Measurements from ENCODE around the gene STAT5A.
"Not testable (repeated sequence)": the region's sequence is repeated elsewhere in the genome, so short reads cannot be mapped to it uniquely, and the experiment has no call there.

STAT5A gene

GRCh38 chr17:42282478-42283080 is 5.7 kb upstream of the STAT5A start:
- no peak for DNase-seq
- in situ Hi-C loops (cut with MboI; ENCODE audit: low pct_unique_long_range_greater_than_20kb, low sequenced_read_pairs) = no loop called here

- in situ Hi-C loops (cut with MboI; ENCODE audit: low pct_unique_long_range_greater_than_20kb, low sequenced_read_pairs) = no loop called here
- no peak for DNase-seq
Measured at GRCh38 chr17:42283241-42284023, 4.9 kb upstream of the STAT5A start.

GRCh38 chr17:42284024-42284369 is 4.3 kb upstream of the STAT5A start:
- in situ Hi-C loops (cut with MboI; ENCODE audit: low pct_unique_long_range_greater_than_20kb, low sequenced_read_pairs) = no loop called here
- DNase-seq = no peak

DNA sequence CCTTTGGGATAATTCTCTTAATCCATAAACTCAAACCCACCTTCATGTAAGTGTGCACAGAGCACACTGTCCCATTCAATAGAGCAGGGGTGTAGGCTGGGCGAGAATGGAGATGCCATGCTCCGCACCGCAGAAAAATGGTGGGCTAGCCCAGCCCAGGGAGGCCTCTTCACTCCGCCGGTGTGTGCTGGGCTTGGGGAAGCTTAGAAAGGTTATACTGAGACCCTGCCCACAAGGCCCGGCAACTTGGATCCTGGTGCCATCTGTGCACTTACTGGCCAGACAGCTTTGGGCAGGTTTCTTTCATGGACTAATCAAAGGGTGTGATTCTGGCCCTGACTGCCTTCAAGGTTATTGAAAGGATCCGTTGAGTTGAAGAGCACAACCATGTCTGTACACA is 3.7 kb upstream of the STAT5A start:
- in situ Hi-C loops (cut with MboI; ENCODE audit: low pct_unique_long_range_greater_than_20kb, low sequenced_read_pairs) = no loop called here
- DNase-seq = no peak

GRCh38 chr17:42285346-42286050 is 2.8 kb upstream of the STAT5A start:
- in situ Hi-C loops (cut with MboI; ENCODE audit: low pct_unique_long_range_greater_than_20kb, low sequenced_read_pairs) = no loop called here
- DNase-seq = no peak

- in situ Hi-C loops (cut with MboI; ENCODE audit: low pct_unique_long_range_greater_than_20kb, low sequenced_read_pairs) = no loop called here
- no peak for DNase-seq
Measured at GRCh38 chr17:42286411-42287221, 1.7 kb upstream of the STAT5A start.

GRCh38 chr17:42287305-42287976 is 857 bp upstream of the STAT5A start:
- peak; percentile 54 for DNase-seq
- in situ Hi-C loops (cut with MboI; ENCODE audit: low pct_unique_long_range_greater_than_20kb, low sequenced_read_pairs) = no loop called here

DNA sequence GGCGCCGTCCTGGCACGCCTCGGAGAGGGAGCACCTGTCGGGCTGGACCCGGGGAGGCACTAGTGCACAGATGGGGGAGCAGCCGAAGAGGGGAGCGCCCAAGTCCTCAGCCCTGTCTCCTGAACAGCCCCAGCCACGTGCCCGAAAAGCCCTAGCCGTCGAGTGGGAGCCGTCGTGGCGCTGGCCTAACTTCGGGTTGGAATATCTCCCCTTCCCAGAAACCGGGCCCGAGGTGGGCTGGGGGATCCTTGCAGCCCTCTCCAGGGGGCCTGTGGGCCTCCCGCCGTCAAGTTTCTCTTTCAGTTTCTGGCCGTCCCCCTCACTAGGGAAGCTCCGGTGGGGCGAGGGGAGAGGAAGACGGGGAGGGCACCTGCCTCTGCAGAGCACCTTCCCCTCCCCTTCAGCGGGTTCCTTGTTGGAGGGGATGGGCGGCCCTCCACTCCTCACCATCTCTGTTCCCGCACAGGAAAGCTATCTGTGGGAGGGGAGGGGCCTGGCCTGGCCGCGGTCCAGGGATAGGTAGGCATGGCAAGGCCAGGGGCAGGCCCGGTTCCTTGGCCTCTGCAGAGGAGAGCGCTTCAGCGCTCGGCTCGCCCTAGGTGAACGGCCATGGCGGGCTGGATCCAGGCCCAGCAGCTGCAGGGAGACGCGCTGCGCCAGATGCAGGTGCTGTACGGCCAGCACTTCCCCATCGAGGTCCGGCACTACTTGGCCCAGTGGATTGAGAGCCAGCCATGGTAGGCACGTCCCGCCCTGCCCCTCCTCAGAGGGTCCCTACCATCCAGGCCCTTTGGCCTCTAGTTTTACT is 709 bp downstream of the STAT5A start:
- DNase-seq = peak; percentile 70
- in situ Hi-C loops (cut with MboI; ENCODE audit: low pct_unique_long_range_greater_than_20kb, low sequenced_read_pairs) = no loop called here

DNA sequence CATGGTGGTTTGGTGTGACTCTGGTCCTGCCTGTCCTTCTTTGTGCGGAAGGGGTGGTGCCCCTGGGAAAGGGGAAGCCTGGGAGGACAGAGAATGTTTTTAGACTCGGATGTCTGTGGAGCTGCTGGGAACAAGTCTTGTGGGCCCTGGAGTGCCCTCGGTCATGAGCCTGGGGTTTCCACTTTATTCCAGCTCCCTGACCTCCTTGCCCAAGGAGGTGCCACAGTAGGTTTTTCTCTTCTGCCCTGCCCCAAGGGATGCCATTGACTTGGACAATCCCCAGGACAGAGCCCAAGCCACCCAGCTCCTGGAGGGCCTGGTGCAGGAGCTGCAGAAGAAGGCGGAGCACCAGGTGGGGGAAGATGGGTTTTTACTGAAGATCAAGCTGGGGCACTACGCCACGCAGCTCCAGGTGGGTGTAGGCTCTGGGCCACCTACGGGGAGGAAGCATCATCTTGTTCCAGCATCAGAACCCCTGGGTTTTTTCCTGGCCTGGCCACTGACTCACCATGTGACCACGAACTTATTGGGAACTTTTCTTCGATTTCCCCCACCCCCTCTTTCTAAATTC is 1.4 kb downstream of the STAT5A start:
- in situ Hi-C loops (cut with MboI; ENCODE audit: low pct_unique_long_range_greater_than_20kb, low sequenced_read_pairs) = no loop called here
- DNase-seq = peak; percentile 78

DNA sequence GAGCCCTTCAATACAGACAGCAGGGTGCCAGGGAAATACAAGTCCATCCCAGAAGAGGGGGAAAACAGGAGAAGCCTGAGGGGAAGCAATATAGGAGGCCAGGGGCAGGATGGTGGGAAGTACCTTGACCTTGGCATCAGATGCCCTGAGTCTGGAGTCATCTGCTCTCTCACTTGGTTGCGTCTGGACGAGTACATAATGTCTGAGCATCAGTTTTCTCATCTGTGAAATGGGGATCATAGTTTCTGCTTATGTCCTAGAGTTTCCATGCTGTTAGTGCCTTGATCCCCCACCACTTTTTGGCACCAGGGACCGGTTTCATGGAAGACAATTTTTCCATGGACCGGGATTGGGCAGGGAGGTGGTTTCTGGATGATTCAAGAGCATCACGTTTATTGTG is 2.3 kb downstream of the STAT5A start:
- no peak for DNase-seq
- in situ Hi-C loops (cut with MboI; ENCODE audit: low pct_unique_long_range_greater_than_20kb, low sequenced_read_pairs) = no loop called here

DNA sequence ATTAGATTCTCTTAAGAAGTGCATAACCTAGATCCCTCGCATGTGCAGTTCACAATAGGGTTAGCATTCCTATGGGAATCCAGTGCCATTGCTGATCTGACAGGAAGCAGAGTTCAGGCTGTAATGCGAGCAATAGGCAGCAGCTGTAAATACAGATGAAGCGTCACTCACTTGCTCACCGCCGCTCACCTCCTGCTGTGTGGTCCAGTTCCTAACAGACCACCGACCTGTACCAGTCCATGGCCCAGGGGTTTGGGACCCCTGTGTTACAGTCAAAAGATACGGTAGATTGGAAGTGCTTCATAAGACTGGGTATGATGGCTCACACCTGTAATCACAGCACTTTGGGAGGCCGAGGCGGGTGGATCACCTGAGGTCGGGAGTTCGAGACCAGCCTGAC is 2.8 kb downstream of the STAT5A start:
- DNase-seq = no peak

GRCh38 chr17:42294469-42295398 is 6.4 kb downstream of the STAT5A start:
- DNase-seq = no peak
- in situ Hi-C loops (cut with MboI; ENCODE audit: low pct_unique_long_range_greater_than_20kb, low sequenced_read_pairs) = no loop called here

More for the DNA sequence above, 2.8 kb downstream of the STAT5A start:
- in situ Hi-C loops (cut with MboI; ENCODE audit: low pct_unique_long_range_greater_than_20kb, low sequenced_read_pairs) = no loop called here

DNA sequence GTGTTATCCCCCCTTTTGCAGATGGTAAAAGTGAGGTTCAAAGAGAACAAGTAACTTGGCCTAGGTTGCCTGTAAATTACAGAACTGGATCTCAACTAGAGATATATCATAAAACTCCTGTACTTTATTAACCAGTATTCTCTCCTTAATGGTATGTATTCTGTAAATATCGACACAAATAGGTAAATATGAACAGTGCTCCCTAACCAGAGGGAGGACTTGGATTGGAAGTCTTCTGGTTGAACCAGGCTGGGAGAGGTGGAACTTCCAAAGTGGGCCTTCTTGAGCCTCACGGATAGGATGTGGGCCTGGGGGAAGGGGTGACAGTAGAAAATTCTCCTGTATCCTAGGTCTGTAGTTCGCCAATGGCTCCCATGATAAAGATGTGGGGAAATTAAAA is 7.7 kb downstream of the STAT5A start:
- DNase-seq = no peak
- in situ Hi-C loops (cut with MboI; ENCODE audit: low pct_unique_long_range_greater_than_20kb, low sequenced_read_pairs) = no loop called here

- DNase-seq; in situ Hi-C loops (cut with MboI; ENCODE audit: low pct_unique_long_range_greater_than_20kb, low sequenced_read_pairs): not testable (repeated sequence)
Measured at GRCh38 chr17:42297775-42298174, 9.5 kb downstream of the STAT5A start.

GRCh38 chr17:42299361-42299760 is 11.1 kb downstream of the STAT5A start:
- in situ Hi-C loops (cut with MboI; ENCODE audit: low pct_unique_long_range_greater_than_20kb, low sequenced_read_pairs); DNase-seq: not testable (repeated sequence)

GRCh38 chr17:42299913-42300312 is 11.6 kb downstream of the STAT5A start:
- in situ Hi-C loops (cut with MboI; ENCODE audit: low pct_unique_long_range_greater_than_20kb, low sequenced_read_pairs) = loop anchor here (25.0 kb wide), 1 partner anchor 212 kb away; no protein-coding TSS in a partner anchor
- DNase-seq = not testable (repeated sequence)

DNA sequence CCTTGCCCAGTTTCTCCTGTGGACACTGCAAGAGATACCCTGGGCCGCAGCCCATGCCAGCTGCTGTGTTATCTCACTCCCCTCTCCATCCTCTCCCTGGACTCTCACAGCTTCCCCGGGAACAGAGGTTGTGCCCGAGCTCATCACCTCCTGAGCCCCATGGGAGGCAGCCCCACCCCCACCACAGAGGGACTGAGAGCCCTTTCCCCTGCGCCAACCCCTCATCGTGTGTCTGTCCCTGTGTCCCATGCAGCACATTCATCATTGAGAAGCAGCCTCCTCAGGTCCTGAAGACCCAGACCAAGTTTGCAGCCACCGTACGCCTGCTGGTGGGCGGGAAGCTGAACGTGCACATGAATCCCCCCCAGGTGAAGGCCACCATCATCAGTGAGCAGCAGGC is 12.7 kb downstream of the STAT5A start:
- in situ Hi-C loops (cut with MboI; ENCODE audit: low pct_unique_long_range_greater_than_20kb, low sequenced_read_pairs) = loop anchor here (25.0 kb wide), 1 partner anchor 211 kb away; no protein-coding TSS in a partner anchor
- DNase-seq = no peak
